ENCODE results near the gene FADS1. TPM values are rescaled to one million over a fixed set of nuclear protein-coding genes. Genes with fewer than 3 reads are reported as not detected.

The FADS1 gene
- total RNA-seq, 1 donor from 2014 or later, result 74.6 TPM

DNA sequence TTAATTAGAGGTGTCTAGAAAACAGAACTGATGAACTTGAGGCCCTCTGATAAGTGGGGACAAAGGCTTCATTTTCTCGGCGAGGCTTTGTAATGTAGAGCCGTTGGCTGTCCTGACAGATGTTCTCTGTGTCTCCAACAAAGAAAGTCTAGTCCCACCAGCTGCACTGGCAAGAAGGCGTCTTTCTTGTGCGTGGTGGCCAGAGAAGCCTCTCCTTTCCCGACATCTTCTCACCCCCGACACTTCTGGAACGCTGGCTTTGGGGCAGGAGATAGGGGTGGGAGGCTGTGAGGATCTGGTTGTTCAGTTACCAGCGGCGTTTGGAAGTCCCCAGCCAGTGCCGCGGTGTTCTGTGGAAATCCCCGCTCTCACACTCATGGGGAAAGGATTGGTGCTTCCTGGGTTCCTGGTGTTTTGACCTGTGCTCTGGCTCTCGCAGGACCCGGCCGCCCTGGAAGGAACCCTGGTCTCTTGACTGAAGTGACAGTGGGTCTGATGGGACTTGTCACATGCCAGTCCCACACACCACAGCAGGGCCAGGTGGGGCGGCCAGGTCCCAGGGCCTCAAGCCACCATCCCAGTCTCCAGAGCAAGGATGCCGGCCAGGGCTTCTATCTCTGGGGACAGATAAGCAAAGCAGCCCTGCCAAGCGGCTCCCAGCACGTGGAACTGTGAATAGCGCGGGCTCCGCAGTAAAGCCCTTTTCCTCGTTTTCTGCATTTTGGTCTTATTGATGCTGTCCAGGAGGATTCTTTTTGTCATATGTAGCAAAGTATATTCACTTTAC, 34.5 kb upstream of the FADS1 start:
- Mint-ChIP-seq H3K4me1 (ENCODE audit: low read depth, unreplicated experiment) (no peaks in the 10 kb centered on the region), H3K36me3 (ENCODE audit: low read depth, unreplicated experiment) (peaks cover 18% of the 10 kb centered on the region), H3K27ac (ENCODE audit: unreplicated experiment) (no peak overlapping the region), H3K4me3 (ENCODE audit: unreplicated experiment) (no peak overlapping the region), H3K9me3 (ENCODE audit: unreplicated experiment) (no peaks in the 10 kb centered on the region), H3K27me3 (ENCODE audit: low read depth, unreplicated experiment) (no peaks in the 10 kb centered on the region)
- DNase-seq (ENCODE audit: low read depth) (no peak), FAIRE-seq (no peak)
- H2AFZ ChIP-seq (ENCODE audit: low read depth, low read length), result no peak overlapping the region
- H3K4me1 ChIP-seq (ENCODE audit: insufficient read depth, low read length), result no peaks in the 10 kb centered on the region
- no peaks in the 10 kb centered on the region for H3K27me3 ChIP-seq (ENCODE audit: insufficient read depth, low read length)
- TF ChIP-seq, protein P1, sequence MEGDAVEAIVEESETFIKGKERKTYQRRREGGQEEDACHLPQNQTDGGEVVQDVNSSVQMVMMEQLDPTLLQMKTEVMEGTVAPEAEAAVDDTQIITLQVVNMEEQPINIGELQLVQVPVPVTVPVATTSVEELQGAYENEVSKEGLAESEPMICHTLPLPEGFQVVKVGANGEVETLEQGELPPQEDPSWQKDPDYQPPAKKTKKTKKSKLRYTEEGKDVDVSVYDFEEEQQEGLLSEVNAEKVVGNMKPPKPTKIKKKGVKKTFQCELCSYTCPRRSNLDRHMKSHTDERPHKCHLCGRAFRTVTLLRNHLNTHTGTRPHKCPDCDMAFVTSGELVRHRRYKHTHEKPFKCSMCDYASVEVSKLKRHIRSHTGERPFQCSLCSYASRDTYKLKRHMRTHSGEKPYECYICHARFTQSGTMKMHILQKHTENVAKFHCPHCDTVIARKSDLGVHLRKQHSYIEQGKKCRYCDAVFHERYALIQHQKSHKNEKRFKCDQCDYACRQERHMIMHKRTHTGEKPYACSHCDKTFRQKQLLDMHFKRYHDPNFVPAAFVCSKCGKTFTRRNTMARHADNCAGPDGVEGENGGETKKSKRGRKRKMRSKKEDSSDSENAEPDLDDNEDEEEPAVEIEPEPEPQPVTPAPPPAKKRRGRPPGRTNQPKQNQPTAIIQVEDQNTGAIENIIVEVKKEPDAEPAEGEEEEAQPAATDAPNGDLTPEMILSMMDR (IDR thresholded peaks at IDR 0.05; ENCODE audit: insufficient read depth, low read depth, low read length), result no peak
- TF ChIP-seq EZH2 (IDR thresholded peaks at IDR 0.05; ENCODE audit: insufficient read depth, low read length), result no peak
- H3K27ac ChIP-seq (ENCODE audit: low read depth, low read length), result no peak overlapping the region
- no peak overlapping the region for H3K4me2 ChIP-seq (ENCODE audit: low read length)
- no peaks in the 10 kb centered on the region for H3K9me3 ChIP-seq (ENCODE audit: insufficient read depth, low read depth, low read length)
- no peaks in the 10 kb centered on the region for H3K79me2 ChIP-seq (ENCODE audit: insufficient read depth, low read length)
- no peak overlapping the region for H3K9ac ChIP-seq (ENCODE audit: low read length)
- H3K36me3 ChIP-seq (ENCODE audit: insufficient read depth, low read length), result peaks cover 57% of the 10 kb centered on the region
- no peak overlapping the region for H3K4me3 ChIP-seq (ENCODE audit: insufficient read depth, low read depth, low read length)
- peaks cover 72% of the 10 kb centered on the region for H4K20me1 ChIP-seq (ENCODE audit: insufficient read depth, low read length)

DNA sequence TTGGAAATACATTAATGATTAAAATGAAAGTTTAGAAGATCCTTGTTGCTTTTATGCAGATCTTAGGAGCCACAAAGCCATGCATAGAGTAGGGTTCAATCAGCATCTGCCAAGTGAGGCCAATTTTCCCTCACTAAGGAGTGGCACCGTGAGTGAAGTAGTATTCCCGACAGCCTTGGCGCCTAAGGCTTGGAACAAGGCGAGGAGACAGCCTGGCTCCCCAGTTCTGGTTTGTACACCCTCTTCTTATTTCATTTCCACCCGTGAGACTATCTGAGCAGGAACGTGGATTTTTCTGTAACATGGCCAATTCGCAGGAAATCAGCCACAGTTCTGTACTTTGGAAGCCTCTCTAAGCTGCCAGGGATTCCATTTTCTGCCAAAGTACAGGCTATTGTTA, 33.9 kb upstream of the FADS1 start:
- FAIRE-seq, result no peak

More for the DNA sequence above, 33.9 kb upstream of the FADS1 start:
- DNase-seq (ENCODE audit: low read depth), result no peak
- no peak overlapping the region for H3K4me3 Mint-ChIP-seq (ENCODE audit: unreplicated experiment)
- Histone ChIP-seq H3K4me2 (ENCODE audit: low read length) (no peak overlapping the region), H3K27ac (ENCODE audit: low read depth, low read length) (no peak overlapping the region), H3K79me2 (ENCODE audit: insufficient read depth, low read length) (no peaks in the 10 kb centered on the region), H4K20me1 (ENCODE audit: insufficient read depth, low read length) (peaks cover 67% of the 10 kb centered on the region), H3K9ac (ENCODE audit: low read length) (no peak overlapping the region), H3K36me3 (ENCODE audit: insufficient read depth, low read length) (peaks cover 55% of the 10 kb centered on the region), H3K4me3 (ENCODE audit: insufficient read depth, low read depth, low read length) (no peak overlapping the region), H3K9me3 (ENCODE audit: insufficient read depth, low read depth, low read length) (no peaks in the 10 kb centered on the region), H2AFZ (ENCODE audit: low read depth, low read length) (no peak overlapping the region), H3K4me1 (ENCODE audit: insufficient read depth, low read length) (no peaks in the 10 kb centered on the region), H3K27me3 (ENCODE audit: insufficient read depth, low read length) (no peaks in the 10 kb centered on the region)
- H3K9me3 Mint-ChIP-seq (ENCODE audit: unreplicated experiment), result no peaks in the 10 kb centered on the region
- H3K36me3 Mint-ChIP-seq (ENCODE audit: low read depth, unreplicated experiment), result peaks cover 19% of the 10 kb centered on the region
- H3K27me3 Mint-ChIP-seq (ENCODE audit: low read depth, unreplicated experiment), result no peaks in the 10 kb centered on the region
- H3K27ac Mint-ChIP-seq (ENCODE audit: unreplicated experiment), result no peak overlapping the region
- H3K4me1 Mint-ChIP-seq (ENCODE audit: low read depth, unreplicated experiment), result no peaks in the 10 kb centered on the region
- TF ChIP-seq, protein P1 (IDR thresholded peaks at IDR 0.05; ENCODE audit: insufficient read depth, low read depth, low read length), result no peak
- TF ChIP-seq EZH2 (IDR thresholded peaks at IDR 0.05; ENCODE audit: insufficient read depth, low read length), result no peak

Measured in astrocyte (in vitro differentiated cells and primary cell).